IPS-NIHi7 (cell line): ENCODE results near the gene SLC26A1.
A peak's percentile ranks its signal among the peaks of the same experiment; 100 is the strongest.
"Not testable (repeated sequence)": the region's sequence is repeated elsewhere in the genome, so short reads cannot be mapped to it uniquely, and the experiment has no call there.

Experiments used
- DNase-seq: peaks from one replicate; pipeline ENCODE4 v3.0.0; 2012; ENCODE audit warnings: mixed read lengths; ENCODE audit errors: extremely low spot score

The SLC26A1 gene

DNA sequence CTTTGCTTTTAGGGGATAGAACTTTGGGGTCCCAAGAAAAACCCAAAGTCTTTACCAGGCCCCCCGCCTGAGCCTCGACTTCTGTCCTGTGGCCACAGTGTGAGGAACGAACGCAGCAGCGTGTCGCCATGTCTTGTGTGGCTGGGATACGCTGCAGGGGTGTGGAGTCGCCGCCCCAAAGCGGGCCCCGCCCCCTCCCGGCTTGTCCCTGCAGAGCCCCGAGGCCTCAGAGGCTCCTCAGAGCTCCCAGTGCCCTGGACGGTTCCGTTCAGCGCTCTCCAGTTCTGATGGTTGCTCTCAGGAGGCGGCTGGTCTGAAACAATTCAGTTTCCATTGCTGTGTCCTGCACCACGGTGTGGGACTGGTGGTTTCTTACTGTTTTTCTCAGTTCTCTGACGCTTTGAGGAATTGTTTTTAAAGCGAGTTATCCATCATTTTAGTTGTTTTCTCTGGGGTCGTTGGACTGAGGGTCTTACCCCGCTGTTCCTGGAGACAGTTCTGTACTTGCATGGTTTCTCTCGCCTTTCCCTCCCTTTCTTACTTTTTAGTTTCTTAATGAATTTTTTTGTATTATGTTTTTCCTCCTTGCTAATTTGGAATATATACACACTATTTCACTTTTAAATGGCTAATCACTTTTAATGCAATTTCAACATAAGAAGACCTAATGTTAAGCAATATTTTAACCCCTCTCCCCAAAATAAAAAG, 7.9 kb downstream of the SLC26A1 start:
- peak; percentile 87 for DNase-seq

GRCh38 chr4:984336-985054, 8.7 kb downstream of the SLC26A1 start:
- DNase-seq, result no peak

GRCh38 chr4:982814-983213, 10.4 kb downstream of the SLC26A1 start:
- no peak for DNase-seq

GRCh38 chr4:982291-982690, 10.9 kb downstream of the SLC26A1 start:
- DNase-seq, result no peak

DNA sequence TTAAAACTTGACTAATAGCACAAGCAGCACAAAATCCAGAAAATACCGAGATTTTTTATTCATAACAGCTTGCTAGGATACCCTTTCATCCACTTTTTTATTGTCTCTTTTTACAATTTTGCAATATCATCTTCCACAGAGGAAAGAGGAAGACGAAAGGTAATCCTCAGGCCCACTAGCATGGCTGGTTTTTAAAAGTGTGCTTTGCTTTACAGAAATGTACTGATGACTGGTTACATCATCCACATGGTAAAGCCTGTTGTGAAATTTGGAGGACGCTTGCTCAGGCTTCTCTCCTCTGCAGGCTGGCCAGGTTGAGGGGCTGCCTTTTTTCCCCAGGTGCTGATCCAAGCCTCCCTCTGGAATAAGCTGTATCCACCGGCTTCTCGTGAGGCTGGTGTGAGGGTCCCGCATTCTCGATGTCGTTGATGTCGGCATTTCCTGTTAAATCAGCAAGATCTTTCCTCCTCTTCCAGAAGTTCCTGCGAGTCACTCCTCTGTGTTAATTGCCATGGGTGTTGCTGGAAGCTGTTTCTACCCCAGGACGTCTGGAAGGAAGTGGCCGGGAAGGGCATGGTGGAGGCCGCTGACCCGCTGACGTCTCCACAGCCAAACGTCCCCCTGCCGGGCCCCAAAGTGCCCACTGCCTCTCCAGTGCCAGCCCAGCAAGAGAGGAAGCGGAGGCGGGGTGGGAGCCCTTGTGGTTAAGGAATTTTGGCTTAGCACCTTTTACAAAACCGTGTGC, 14.1 kb downstream of the SLC26A1 start:
- DNase-seq, result no peak

GRCh38 chr4:976016-976415, 17.2 kb downstream of the SLC26A1 start:
- not testable (repeated sequence) for DNase-seq

DNA sequence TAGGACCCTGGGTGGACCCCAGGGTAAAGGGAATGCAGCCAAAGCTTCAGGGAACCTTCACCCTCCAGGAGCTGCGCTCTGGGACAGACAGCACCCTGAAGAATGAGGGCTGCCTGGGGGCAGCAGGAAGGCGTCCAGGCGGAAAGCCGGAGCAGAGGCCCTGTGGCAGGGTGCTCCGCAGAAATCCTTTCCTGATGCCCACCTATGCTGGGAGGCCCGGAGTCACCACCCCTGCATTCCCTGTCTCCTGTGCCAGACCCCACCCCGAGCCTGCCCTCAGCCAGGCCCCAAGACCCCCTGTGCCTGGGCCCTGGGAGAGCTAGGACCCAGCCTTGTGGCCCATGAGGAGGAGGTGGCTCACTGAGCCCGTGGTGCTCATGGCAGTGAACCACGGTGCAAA, 18.5 kb downstream of the SLC26A1 start:
- no peak for DNase-seq

- peak; percentile 98 for DNase-seq
Measured at GRCh38 chr4:973431-974397, 19.5 kb downstream of the SLC26A1 start, which contains the start of gene DGKQ. TSS of gene DGKQ (minus strand) at chr4:973569. CDS start at chr4:973482, 87 bp downstream.

DNA sequence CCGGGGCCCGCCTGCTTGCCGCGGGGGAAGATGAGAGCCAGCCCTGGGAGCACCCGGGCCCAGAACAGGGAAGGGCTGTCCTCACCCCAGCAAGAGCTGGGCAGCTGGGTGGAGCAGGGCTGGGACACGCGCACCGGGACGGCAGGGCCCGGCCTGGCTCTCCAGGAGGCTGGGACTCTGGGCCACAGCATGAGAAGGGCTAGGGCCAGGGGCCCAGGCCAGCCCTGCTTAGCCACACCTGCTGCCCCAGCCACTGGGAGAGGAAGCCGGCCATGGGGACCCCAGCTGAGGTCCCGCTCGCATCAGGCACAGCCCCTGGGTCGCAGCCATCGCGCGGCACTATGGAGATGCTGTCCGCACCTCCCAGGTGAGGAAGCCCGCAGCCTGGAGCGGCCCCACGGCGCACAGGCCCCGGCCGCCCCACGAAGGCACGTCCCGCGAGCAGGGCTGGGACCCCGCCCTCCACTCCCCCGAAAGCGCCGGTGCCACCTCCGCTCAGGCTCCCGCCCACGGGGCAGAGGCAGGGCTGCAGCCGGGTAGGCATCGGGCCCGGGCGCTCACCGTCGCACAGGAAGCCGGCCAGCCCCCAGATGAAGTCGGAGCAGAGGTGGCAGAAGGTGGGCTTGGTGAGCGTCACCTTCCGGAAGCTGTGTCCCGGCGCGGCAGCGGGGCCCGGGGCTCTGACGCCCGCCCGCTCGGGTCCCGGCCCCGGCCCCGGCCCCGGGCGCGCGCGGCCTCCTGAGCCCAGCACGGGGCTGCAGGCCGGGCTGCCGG, 20.4 kb downstream of the SLC26A1 start:
- peak; percentile 36 for DNase-seq

- no peak for DNase-seq
Measured at GRCh38 chr4:971666-972500, 21.3 kb downstream of the SLC26A1 start.

DNA sequence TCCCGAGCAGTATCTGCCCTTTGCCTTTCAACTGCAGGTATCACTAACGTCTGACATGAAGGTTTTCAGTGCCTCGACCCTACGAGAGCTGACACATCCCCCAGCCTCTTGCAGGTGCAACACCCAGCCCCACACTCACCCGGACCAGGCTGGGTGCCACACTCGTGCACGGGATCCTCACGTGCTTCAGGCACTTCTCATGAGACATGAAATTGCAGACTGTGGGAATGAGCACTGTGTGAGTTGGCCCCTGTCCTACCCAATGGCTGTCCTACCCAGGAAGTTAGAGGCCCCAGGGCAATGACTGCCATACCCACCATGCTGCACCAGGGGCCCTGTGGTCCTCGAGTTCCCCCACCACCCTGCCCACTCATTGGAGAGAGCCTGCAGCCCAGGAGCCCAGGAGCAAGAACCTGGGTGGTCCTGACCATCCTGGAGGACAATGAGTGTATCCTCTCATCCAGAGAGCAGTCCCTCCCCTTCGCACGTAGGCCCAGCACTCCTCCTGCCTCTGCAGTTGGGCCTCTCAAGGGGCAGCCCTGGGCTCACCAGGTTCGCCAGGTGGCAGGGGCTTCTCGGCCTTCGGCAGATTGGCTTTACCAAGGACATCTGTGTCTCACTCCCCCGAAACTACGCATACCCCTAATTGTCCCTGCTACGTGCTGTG, 22.2 kb downstream of the SLC26A1 start:
- no peak for DNase-seq

DNA sequence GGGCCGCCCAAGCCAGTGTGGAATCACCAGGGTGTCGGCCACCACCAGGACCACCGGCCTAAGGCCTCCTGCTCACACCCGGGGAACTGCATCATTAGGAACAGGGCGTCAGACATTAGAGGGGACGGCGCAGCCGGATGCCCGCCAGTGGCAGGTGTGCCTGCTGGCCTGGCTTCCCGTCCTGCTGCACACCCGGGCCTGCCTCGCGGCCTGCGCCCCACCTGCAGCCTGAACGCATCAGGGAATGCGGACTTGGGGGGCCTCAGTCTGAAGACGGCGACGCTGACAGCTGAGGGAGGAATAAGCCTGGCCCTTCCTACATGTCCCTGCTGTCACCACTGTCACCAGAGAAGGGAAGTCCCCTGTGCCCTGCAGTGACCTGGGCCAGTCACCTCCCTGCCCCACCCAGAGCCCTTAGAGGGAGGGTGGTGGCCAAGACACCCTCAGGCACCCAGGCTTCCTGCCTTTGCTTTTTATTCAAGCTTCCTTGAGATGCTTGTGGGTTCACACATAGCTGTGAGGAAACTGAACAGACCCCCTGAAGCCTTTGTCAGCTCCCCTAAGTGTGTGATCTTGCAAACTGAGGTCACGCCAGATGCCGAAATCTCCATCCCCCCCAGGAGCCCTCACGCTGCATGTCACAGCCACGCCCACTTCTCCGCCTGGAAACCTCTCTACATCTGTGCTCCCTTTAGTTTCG, 23.0 kb downstream of the SLC26A1 start:
- no peak for DNase-seq

- DNase-seq, result no peak
Measured at GRCh38 chr4:968621-969394, 24.4 kb downstream of the SLC26A1 start.

GRCh38 chr4:968221-968620, 25.0 kb downstream of the SLC26A1 start:
- DNase-seq, result no peak

DNA sequence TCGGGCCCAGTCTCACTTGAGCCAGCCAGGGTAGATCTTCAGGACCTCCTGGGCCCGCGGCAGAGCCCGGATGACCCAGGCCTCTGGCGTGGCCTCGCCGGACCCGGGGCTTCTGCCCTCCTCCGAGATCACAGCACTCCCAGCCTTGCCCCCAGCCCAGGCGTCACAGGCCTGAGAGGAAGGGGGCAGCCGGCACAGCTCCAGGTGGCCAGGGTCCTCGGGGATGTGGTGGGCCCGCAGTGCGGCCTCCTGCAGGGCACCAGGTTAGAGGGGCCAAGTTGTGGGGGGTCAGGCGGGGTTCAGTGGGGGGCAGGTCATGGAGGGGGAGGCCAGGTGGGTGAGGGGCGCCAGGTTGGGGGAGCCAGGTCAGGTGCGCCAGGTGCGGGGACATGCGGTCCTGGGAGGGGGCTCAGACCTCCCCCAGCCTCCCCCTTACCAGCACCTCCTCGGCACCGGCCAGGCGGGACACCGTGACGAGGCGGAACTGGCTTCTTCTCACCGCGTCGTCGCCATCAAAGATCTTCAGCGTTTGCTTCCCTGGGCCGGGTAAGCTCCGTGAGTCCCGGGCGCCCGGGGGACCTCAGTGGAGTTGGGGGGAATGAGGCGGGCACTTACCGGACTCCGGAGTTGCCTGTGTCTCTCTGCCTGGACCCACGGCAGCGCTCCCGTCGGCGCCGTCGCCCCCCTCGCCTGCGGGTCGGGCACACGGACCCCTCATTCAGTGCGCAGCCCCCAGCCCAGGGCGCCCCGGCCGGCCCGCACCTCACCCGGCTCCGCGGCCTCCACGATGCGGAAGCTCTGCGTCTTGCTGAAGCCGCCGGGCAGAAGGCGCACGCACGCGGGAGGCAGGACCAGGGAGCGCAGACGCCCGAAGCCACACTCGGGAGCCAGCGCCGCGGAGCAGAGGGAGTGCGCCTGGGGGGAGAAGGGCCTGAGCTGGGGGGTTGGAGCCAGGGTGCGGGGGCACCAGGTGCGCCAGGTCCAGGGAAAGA, 25.8 kb downstream of the SLC26A1 start:
- DNase-seq, result no peak
